Keratinocyte (primary cell): ENCODE data around the gene RAMACL.

Experiments used
- CTCF ChIP-seq, 3 experiments: IDR thresholded peaks in 1 of 3; conservative IDR thresholded peaks in 1 of 3; optimal IDR thresholded peaks in 1 of 3; 2 replicates in 2 of 3; 3 replicates in 1 of 3; pipeline versions ENCODE3 to v1.5.1; 2011; ENCODE audit warnings: low read length in 3 of 3, mild to moderate bottlenecking in 3 of 3, moderate library complexity in 2 of 3, control low read depth in 1 of 3, inconsistent platforms in 1 of 3; ENCODE audit not compliant: insufficient read depth in 2 of 3; ENCODE audit errors: extremely low read depth in 1 of 3
- EZH2 ChIP-seq: IDR thresholded peaks from one replicate; pipeline ENCODE4 v1.6.1; 2012; ENCODE audit warnings: inconsistent platforms, mild to moderate bottlenecking, low read length, moderate library complexity

- no peak for TF ChIP-seq CTCF (optimal IDR thresholded peaks at IDR 0.05 in 1 of 3, IDR thresholded peaks at IDR 0.05 in 1 of 3, conservative IDR thresholded peaks at IDR 0.05 in 1 of 3; ENCODE audit: extremely low read depth in 1 of 3, insufficient read depth in 2 of 3, low read length in 3 of 3)
- TF ChIP-seq EZH2: no peak
These were observed 19.4 kb downstream of the RAMACL start for GRCh38 chr6:166567107-166567506.
